HTR-8/SVneo (cell line): Measurements from ENCODE around the gene ZFP30.

Source experiments
- DNase-seq: peaks from one replicate; pipeline ENCODE4 v3.0.0; 2011; ENCODE audit warnings: low spot score, mixed read lengths; ENCODE audit not compliant: insufficient read length
- FAIRE-seq: peaks from 2 replicates; lab custom pipeline; 2011; peaks lifted over from hg19 to GRCh38; lab: Jason Lieb, UNC

Gene ZFP30

DNA sequence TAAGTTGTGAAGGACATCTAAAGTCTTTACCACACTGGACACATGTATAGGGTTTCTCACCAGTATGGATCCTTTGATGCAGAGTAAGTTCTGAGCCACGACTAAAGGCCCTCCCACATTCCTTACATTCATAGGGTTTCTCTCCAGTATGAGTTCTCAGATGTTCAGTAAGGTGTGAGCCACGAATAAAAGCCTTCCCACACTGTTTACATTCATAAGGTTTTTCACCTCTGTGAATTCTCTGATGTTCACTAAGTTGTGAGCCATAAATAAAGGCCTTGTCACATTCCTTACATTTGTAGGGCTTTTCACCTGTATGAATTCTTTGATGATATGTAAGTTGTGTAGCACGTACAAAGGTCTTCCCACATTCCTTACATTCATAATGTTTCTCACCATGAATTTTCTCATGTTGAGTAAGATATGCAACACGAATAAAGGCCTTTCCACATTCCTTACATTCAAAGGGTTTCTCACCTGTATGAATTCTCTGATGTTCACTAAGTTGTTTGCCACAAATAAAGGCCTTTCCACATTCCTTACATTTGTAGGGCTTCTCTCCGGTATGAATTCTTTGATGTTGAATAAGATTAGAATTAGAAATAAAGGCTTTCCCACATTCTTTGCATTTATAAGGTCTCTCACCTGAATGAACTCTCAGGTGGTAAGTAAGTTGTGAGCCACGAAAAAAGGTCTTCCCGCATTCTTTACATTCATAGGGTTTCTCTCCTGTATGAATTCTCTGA is 90.5 kb downstream of the ZFP30 start:
- FAIRE-seq, result no peak
- DNase-seq, result no peak
